ENCODE results near the gene GABBR1. TPM values are rescaled to one million over a fixed set of nuclear protein-coding genes. Genes with fewer than 3 reads are reported as not detected.
A peak's percentile ranks its signal among the peaks of the same experiment; 100 is the strongest.
"Not testable (repeated sequence)": the region's sequence is repeated elsewhere in the genome, so short reads cannot be mapped to it uniquely, and the experiment has no call there.

GABBR1 gene
- total RNA-seq (2014; rRNA removed; shearing (Covaris generic)), result 2.8 and 3.5 TPM in 2 replicates

DNA sequence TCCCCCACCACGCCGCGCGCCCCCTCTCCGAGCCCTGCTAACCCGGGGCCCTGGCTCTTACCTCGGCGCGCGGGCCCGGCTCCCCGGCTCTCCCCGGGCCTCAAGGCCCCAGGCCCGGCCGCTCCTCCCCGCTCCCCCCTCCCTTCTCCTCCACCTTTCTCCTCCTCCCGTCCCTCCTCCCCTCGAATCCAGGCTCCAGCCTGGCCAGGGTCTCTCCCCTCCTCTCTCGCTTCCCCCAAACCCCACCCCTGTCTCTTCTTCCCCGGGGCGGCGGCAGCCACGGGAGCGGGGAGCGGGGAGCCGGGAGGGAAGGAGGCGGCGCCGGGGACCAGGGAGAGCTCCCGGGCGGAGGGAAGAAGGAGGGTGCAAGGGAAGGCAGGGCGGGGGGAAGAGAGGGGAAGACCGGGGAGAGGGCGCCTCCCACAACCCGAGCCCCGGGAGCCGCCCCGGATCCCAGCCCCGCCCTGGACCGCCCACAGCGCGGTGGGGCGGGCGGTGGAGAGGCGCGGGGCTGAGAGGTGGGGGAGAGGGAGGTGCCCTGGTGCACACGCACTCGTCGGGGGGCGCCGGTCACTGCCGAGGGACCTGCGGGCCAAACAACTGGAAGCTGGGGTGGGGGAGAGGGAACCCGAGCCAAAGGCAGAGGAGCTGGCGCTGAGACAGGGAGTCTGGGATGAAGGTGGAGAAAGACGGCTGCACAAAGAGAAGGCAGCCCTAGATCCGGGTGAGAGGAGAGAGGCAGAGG, at the start of gene GABBR1:
Gene GABBR1 (minus strand): TSS at position 395 of the 745 bp plus-strand sequence. CDS start 798 bp downstream, outside the sequence.
- no peaks in the 10 kb centered on the region; the same call in 1 of the 2 replicates for H3K36me3 ChIP-seq
- no peaks in the 10 kb centered on the region; the same call in 1 of the 2 replicates for H3K27me3 ChIP-seq (replicated peaks)
- DNase-seq (ENCODE audit: low read depth in 1 of 2, low spot score in 2 of 2), result peak; percentile 67 to 89
- H3K9me3 ChIP-seq (replicated peaks), result no peaks in the 10 kb centered on the region
- H3K4me1 ChIP-seq (replicated peaks), result peaks cover 22% of the 10 kb centered on the region
- peak within 1 kb of the TSS; percentile 58 for H3K4me3 ChIP-seq
- H3K27ac ChIP-seq, result no peak within 1 kb of the TSS

DNA sequence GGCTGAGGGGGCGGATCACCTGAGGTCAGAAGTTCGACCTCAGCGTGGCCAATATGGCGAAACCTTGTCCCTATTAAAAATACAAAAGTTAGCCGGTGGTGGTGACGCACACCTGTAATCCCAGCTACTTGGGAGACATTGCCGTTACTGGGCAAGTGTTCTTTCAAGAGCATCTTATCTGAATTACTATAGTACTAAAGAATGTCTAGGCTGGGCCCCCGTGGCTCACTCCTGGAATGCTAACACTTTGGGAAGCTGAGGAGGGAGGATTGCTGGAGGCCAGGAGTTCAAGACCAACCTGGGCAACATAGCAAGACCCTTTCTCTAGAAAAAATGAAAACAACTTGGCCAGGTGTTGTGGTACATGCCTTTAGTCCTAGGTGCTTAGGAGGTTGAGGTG, 48.8 kb upstream of the GABBR1 start:
- no peaks in the 10 kb centered on the region for H3K36me3 ChIP-seq
- no peaks in the 10 kb centered on the region for H3K9me3 ChIP-seq (replicated peaks)
- H3K27ac ChIP-seq, result no peak overlapping the region
- DNase-seq (ENCODE audit: low read depth in 1 of 2, low spot score in 2 of 2), result no peak
- H3K4me1 ChIP-seq (replicated peaks), result no peaks in the 10 kb centered on the region
- no peaks in the 10 kb centered on the region for H3K27me3 ChIP-seq (replicated peaks)
- no peak overlapping the region for H3K4me3 ChIP-seq

DNA sequence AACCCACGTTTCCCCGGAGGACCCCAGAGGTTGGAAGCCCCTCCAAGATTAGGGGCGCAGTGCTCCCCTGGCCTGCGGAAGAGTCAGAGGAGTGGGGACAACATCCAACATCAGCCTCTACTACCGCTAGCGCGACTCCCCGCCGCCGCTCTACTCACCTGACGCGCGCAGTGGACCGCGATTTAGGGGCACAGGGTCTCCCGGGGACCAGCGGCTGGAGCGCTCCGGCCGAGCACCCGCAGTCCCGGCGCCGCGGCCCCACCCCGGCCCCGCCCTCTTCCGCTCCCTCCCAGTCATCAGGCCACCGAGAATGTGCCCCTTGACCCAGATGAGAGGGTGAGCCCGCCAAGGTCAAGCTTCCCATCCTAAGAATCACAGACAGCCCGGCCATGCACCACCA, 47.9 kb upstream of the GABBR1 start, which contains the start of gene ZFP57:
Gene ZFP57 (minus strand): TSS at position 249 of the 400 bp plus-strand sequence. CDS start 4,149 bp downstream, outside the sequence.
- no peak for DNase-seq (ENCODE audit: low read depth in 1 of 2, low spot score in 2 of 2)
- Histone ChIP-seq H3K4me1 (replicated peaks) (no peaks in the 10 kb centered on the region), H3K36me3 (no peaks in the 10 kb centered on the region), H3K27me3 (replicated peaks) (no peaks in the 10 kb centered on the region), H3K9me3 (replicated peaks) (no peaks in the 10 kb centered on the region), H3K4me3 (no peak within 1 kb of the TSS), H3K27ac (no peak within 1 kb of the TSS)

DNA sequence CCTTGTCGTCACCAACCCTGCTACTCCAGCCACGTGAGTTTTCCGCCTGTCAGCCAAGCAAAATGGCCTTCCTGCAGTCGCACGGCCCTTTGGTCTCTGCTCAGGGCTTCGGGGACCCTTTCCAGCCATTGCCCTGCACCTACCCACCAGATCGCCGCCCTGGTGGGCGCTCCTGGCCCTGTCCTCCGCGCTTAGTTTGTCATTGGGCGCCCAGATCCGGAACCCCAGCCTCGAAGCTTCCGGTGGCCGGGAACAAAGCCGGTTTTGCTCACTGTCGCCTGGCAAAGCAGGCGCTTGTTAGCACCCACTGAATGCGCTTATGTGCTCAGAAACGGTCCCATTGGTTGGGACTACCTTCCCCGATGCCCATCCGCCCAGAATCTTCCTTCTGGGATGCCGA, 47.4 kb upstream of the GABBR1 start:
- no peak overlapping the region for H3K4me3 ChIP-seq
- H3K27me3 ChIP-seq (replicated peaks), result no peaks in the 10 kb centered on the region
- H3K4me1 ChIP-seq (replicated peaks), result no peaks in the 10 kb centered on the region
- H3K36me3 ChIP-seq, result no peaks in the 10 kb centered on the region
- H3K27ac ChIP-seq, result no peak overlapping the region
- DNase-seq (ENCODE audit: low read depth in 1 of 2, low spot score in 2 of 2), result no peak
- no peaks in the 10 kb centered on the region for H3K9me3 ChIP-seq (replicated peaks)

DNA sequence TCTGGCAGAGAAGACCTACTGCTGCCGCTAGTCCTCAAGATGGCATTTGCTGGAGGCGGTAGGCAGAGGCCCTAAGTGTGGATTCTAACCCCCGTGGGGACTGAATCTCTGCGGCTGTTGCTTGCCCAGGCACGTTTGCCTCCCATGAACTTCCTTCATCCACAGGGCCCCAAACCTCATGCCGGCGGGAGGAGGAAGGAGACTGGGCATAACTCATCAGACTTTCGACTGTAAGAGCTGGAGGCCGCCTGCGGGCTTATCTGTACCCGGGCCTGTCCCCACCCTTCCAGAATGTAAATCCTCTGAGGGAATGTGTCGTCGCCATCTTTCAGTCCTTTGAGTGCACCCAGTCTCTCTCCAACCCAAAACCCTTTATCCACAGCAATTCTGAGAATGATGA, 47.0 kb upstream of the GABBR1 start:
- no peaks in the 10 kb centered on the region for H3K4me1 ChIP-seq (replicated peaks)
- H3K36me3 ChIP-seq, result no peaks in the 10 kb centered on the region
- H3K27ac ChIP-seq, result no peak overlapping the region
- DNase-seq (ENCODE audit: low read depth in 1 of 2, low spot score in 2 of 2), result no peak
- no peaks in the 10 kb centered on the region for H3K27me3 ChIP-seq (replicated peaks)
- no peaks in the 10 kb centered on the region for H3K9me3 ChIP-seq (replicated peaks)
- H3K4me3 ChIP-seq, result no peak overlapping the region

DNA sequence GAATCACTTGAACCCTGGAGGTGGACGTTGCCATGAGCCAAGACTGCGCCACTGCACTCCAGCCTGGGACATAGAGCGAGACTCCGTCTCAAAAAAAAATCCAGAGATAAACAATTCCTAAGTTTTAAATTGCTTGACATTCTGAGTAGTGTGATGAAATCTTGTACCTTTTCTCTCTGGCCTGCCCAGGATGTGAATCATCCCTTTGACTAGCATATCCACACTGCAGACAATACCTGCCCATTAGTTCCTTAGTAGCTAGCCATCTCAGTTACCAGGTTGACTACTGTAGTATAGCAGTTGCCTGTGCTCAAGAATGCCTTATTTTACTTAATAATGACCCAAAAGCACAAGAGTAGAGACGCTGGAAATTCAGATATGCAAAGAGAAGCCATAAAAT, 45.1 kb upstream of the GABBR1 start:
- H3K4me1 ChIP-seq (replicated peaks), result no peaks in the 10 kb centered on the region
- H3K9me3 ChIP-seq (replicated peaks), result no peaks in the 10 kb centered on the region
- no peaks in the 10 kb centered on the region for H3K36me3 ChIP-seq
- DNase-seq (ENCODE audit: low read depth in 1 of 2, low spot score in 2 of 2), result no peak
- no peak overlapping the region for H3K27ac ChIP-seq
- no peaks in the 10 kb centered on the region for H3K27me3 ChIP-seq (replicated peaks)
- H3K4me3 ChIP-seq, result no peak overlapping the region

DNA sequence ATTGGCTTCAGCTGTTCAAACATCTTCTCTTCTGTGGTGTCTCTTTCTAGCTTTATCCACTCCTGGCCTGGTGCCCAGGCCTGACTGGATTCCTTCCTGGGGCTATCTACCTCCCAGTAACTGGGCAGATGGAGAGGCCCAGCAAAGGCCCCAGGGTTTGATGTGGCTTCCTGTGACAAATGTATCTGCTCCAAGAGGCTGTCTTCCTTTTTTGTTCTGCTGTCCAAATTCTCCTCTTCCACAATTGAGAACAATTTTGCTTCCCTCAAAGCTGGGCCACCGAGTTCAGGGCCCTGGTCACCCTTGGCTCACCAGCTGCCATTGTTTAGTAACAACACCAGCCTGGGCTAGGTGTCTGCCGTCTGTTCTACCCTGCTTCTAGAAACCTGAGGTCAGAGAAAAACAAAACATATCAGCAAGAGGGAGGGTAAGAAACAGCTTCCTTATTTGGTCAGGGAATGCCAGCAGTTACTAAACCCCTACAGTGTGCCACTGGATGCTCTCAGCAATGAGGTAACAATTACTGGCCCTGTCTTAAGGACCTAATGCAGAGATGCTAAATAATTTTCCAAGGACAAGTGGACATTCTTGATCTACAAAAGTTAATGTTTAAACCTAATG, 44.1 kb upstream of the GABBR1 start:
- DNase-seq (ENCODE audit: low read depth in 1 of 2, low spot score in 2 of 2), result no peak
- Histone ChIP-seq H3K4me1 (replicated peaks) (no peaks in the 10 kb centered on the region), H3K9me3 (replicated peaks) (no peaks in the 10 kb centered on the region)

DNA sequence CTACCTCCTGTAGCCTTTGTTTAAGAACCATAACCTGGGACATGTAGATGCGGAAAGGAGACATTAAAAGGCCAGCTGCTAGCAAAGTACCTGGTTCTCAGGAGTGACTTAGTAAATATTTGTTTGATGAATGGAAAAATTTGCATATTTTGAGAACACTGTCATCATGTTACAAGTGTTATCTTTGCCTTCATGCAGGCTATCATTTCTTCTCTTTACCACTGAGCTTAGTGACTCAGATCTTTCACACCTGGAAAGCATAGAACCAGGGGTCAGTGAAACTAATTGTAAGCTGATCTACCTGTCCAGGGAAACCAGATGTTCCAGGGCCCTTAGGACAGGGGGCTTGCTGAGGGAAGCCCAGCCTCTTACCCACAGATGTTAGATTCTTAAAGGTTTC, 42.6 kb upstream of the GABBR1 start:
- Histone ChIP-seq H3K4me1 (replicated peaks) (no peaks in the 10 kb centered on the region), H3K36me3 (no peaks in the 10 kb centered on the region)
- DNase-seq (ENCODE audit: low read depth in 1 of 2, low spot score in 2 of 2), result no peak

More for the DNA sequence above, 44.1 kb upstream of the GABBR1 start:
- Histone ChIP-seq H3K27me3 (replicated peaks) (no peaks in the 10 kb centered on the region), H3K4me3 (no peak overlapping the region), H3K36me3 (no peaks in the 10 kb centered on the region), H3K27ac (no peak overlapping the region)

DNA sequence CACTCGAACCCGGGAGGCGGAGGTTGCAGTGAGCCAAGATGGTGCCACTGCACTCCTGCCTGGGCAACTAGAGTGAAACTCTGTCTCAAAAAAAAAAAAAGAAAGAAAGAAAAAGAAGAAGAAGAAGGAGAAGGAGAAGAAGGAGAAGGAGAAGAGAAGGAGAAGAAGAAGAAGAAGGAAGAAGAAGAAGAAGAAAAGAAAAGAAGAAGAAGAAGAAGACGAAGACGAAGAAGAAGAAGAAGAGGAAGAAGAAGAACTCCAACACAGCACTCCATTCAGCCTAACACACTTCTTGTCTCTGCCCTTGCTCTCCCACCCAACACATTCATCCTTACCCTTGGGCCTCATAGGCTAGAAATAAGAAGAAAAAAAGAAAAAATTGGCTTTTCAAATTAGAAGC, 41.0 kb upstream of the GABBR1 start:
- H3K4me3 ChIP-seq, result no peak overlapping the region
- no peak overlapping the region for H3K27ac ChIP-seq
- no peak for DNase-seq (ENCODE audit: low read depth in 1 of 2, low spot score in 2 of 2)
- H3K27me3 ChIP-seq (replicated peaks), result no peaks in the 10 kb centered on the region
- H3K4me1 ChIP-seq (replicated peaks), result no peaks in the 10 kb centered on the region
- no peaks in the 10 kb centered on the region for H3K36me3 ChIP-seq
- no peaks in the 10 kb centered on the region for H3K9me3 ChIP-seq (replicated peaks)

More for the DNA sequence above, 42.6 kb upstream of the GABBR1 start:
- Histone ChIP-seq H3K9me3 (replicated peaks) (no peaks in the 10 kb centered on the region), H3K4me3 (no peak overlapping the region), H3K27ac (no peak overlapping the region), H3K27me3 (replicated peaks) (no peaks in the 10 kb centered on the region)

DNA sequence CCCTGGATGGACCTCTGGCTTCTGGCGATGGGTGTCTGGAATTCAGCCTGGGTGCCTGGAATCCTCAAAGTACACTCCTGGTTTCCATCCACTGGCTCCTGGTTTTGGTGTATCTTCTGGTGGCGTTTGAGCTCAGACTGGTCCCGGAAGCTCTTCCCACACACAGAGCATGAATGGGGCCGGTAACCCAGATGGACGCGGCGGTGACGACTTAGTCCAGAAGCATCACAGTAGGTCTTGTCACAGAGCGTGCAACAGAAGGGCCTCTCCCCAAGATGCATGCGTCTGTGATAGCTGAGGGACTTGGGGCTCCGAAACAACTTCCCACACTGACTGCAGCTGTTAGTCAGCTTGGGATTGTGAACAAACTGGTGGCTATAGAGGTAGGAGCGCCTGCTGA, 40.2 kb upstream of the GABBR1 start:
- Histone ChIP-seq H3K36me3 (no peaks in the 10 kb centered on the region), H3K9me3 (replicated peaks) (no peaks in the 10 kb centered on the region), H3K4me1 (replicated peaks) (no peaks in the 10 kb centered on the region), H3K27ac (no peak overlapping the region), H3K4me3 (no peak overlapping the region), H3K27me3 (replicated peaks) (no peaks in the 10 kb centered on the region)
- DNase-seq (ENCODE audit: low read depth in 1 of 2, low spot score in 2 of 2), result no peak

DNA sequence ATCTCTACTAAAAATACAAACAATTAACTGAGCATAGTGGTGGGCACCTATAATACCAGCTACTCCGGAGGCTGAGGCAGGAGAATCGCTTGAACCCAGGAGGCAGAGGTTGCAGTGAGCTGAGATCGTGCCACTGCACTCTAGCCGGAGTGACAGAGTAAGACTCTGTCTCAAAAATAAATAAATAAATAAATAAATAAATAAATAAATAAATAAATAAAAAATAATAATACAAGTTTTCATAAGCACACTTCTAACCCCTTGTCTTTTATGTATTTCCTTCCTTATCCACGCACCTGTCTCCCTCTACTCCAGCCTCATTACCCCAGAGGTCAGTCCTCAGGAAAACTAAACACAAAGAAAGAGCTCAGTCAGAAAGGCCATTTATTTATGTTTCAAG, 39.1 kb upstream of the GABBR1 start:
- not testable (repeated sequence) for H3K9me3 ChIP-seq (replicated peaks); H3K4me1 ChIP-seq (replicated peaks); H3K4me3 ChIP-seq; H3K27me3 ChIP-seq (replicated peaks); H3K36me3 ChIP-seq; DNase-seq (ENCODE audit: low read depth in 1 of 2, low spot score in 2 of 2); H3K27ac ChIP-seq

DNA sequence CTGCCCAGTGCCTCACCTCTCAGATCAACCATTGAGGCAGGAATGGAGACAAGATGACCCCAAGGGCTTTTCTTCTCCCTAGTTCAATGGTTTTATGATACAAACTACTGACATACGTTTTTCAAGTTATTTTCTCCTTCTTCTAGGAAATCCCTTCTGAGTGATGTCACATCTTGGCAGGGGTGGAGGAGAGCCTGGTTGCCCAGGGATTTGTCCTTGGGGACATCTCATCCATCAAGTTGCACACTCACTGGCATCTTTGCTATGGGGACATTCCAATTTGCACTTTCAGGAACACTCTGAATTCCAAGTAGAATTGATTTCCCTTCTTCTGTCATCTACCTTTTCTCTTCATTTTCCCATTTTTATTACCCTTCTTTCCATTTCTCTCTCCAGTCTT, 38.0 kb upstream of the GABBR1 start:
- DNase-seq (ENCODE audit: low read depth in 1 of 2, low spot score in 2 of 2), result no peak
- Histone ChIP-seq H3K9me3 (replicated peaks) (no peaks in the 10 kb centered on the region), H3K27me3 (replicated peaks) (no peaks in the 10 kb centered on the region)

DNA sequence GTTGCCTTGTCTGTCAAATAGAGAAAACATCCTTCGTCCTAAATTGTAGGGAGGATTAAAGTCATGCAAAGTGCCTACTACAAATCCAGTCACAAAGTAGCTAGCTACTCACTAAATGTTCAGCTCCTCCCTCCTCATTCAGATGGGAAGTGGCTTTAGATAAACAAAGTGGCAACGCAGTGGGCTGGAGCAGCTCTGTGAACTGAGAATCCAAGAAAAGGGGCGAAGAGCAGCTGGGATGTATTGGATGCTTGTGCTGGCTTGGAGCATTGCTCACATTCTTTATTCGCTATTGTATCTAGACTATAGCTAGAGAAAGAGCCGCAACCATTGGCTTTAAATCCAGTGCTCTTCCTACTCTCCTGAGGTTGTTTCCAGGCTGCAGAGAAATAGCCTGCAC, 34.2 kb upstream of the GABBR1 start:
- H3K27me3 ChIP-seq (replicated peaks), result no peaks in the 10 kb centered on the region
- no peaks in the 10 kb centered on the region for H3K36me3 ChIP-seq
- no peak overlapping the region for H3K4me3 ChIP-seq
- H3K9me3 ChIP-seq (replicated peaks), result no peaks in the 10 kb centered on the region
- no peak for DNase-seq (ENCODE audit: low read depth in 1 of 2, low spot score in 2 of 2)
- no peak overlapping the region for H3K27ac ChIP-seq
- H3K4me1 ChIP-seq (replicated peaks), result no peaks in the 10 kb centered on the region

More for the DNA sequence above, 38.0 kb upstream of the GABBR1 start:
- Histone ChIP-seq H3K36me3 (no peaks in the 10 kb centered on the region), H3K4me3 (no peak overlapping the region), H3K27ac (no peak overlapping the region), H3K4me1 (replicated peaks) (no peaks in the 10 kb centered on the region)

DNA sequence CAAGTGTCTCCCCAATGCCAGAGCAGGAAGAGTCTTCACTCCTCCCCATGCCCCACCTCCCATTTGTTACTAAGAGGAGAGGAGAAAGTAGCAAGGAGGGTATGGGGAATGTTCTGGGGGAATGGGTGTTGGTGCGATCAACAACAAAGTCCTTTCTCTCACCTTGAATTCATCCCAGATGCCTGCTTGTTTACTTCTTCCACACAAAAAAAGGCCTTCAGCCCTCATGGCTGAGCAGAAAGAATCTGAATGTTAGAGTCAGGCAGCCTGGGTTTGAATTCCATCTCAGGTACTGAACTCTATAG, 33.8 kb upstream of the GABBR1 start:
- no peak overlapping the region for H3K4me3 ChIP-seq
- H3K4me1 ChIP-seq (replicated peaks), result no peaks in the 10 kb centered on the region
- no peaks in the 10 kb centered on the region for H3K36me3 ChIP-seq
- H3K27me3 ChIP-seq (replicated peaks), result no peaks in the 10 kb centered on the region
- no peak for DNase-seq (ENCODE audit: low read depth in 1 of 2, low spot score in 2 of 2)
- no peaks in the 10 kb centered on the region for H3K9me3 ChIP-seq (replicated peaks)
- no peak overlapping the region for H3K27ac ChIP-seq

All from SJSA1 (cell line).